ENCODE results near the gene SMARCC2.

Gene SMARCC2

GRCh38 chr12:56145217-56145616 lies 44.1 kb downstream of the SMARCC2 start:
- Histone ChIP-seq H3K4me1 (ENCODE audit: control insufficient read depth, insufficient read depth, low read length) (peaks cover 6% of the 10 kb centered on the region; the same call in 1 of the 2 replicates), H3K36me3 (ENCODE audit: control insufficient read depth in 2 of 2, insufficient read depth in 1 of 2, low read length in 2 of 2) (peaks cover 4 to 49% of the 10 kb centered on the region in 2 experiments; a peak in 2 of 3 replicates), H3K4me3 (ENCODE audit: low read depth, low read length) (no peak overlapping the region), H3K9me3 (ENCODE audit: control insufficient read depth, insufficient read depth, low read depth, low read length) (no peaks in the 10 kb centered on the region), H3K27ac (ENCODE audit: extremely low read depth, low read depth, low read length) (no peak overlapping the region)
- no peak for TF ChIP-seq PRDM4 (tag by site-specific recombination; IDR thresholded peaks at IDR 0.05)
- no peak for TF ChIP-seq ZNF140 (tag by site-specific recombination; IDR thresholded peaks at IDR 0.05)
- TF ChIP-seq ZNF843 (tag by site-specific recombination; IDR thresholded peaks at IDR 0.05), result no peak
- TF ChIP-seq IKZF3 (tag by site-specific recombination; IDR thresholded peaks at IDR 0.05), result no peak
- TF ChIP-seq ZNF513 (tag by site-specific recombination; IDR thresholded peaks at IDR 0.05), result no peak
- TF ChIP-seq ZNF548 (tag by site-specific recombination; IDR thresholded peaks at IDR 0.05), result no peak
- no peak for TF ChIP-seq ZNF2 (tag by site-specific recombination; IDR thresholded peaks at IDR 0.05)
- TF ChIP-seq ZBTB20 (tag by site-specific recombination; IDR thresholded peaks at IDR 0.05), result no peak
- TF ChIP-seq ZFP37 (tag by site-specific recombination; IDR thresholded peaks at IDR 0.05), result no peak
- TF ChIP-seq ZNF211 (tag by site-specific recombination; IDR thresholded peaks at IDR 0.05; ENCODE audit: low read depth), result no peak
- no peak for TF ChIP-seq SCRT1 (tag by site-specific recombination; IDR thresholded peaks at IDR 0.05; ENCODE audit: borderline replicate concordance)
- TF ChIP-seq ZNF292 (tag by site-specific recombination; IDR thresholded peaks at IDR 0.05; ENCODE audit: borderline replicate concordance, low read depth), result no peak
- no peak for TF ChIP-seq ZNF670 (tag by site-specific recombination; IDR thresholded peaks at IDR 0.05; ENCODE audit: low read depth)
- no peak for TF ChIP-seq ZNF626 (tag by site-specific recombination; IDR thresholded peaks at IDR 0.05)
- TF ChIP-seq ZNF223 (tag by site-specific recombination; IDR thresholded peaks at IDR 0.05), result no peak
- TF ChIP-seq ZNF404 (tag by site-specific recombination; IDR thresholded peaks at IDR 0.05), result no peak
- TF ChIP-seq ZNF704 (tag by site-specific recombination; IDR thresholded peaks at IDR 0.05), result no peak
- TF ChIP-seq ZNF768 (tag by site-specific recombination; IDR thresholded peaks at IDR 0.05), result no peak
- no peak for TF ChIP-seq ZNF398 (tag by site-specific recombination; IDR thresholded peaks at IDR 0.05)
- POLR2A ChIA-PET, result interaction anchor here (1.0 to 1.9 kb wide), 2 partner anchors 13 to 27 kb away, joined by 3 to 7 read pairs; partner anchors contain the start of genes MYL6 and ZC3H10
- CTCF ChIA-PET, result interaction anchor here (0.9 kb wide), 1 partner anchor 9 kb away, joined by 3 read pairs; no protein-coding TSS in a partner anchor

- CTCF ChIA-PET, result interaction anchor here (0.6 to 0.9 kb wide), 2 partner anchors 16 to 37 kb away, joined by 3 read pairs; partner anchors contain the start of gene ESYT1
- TF ChIP-seq ZNF292 (tag by site-specific recombination; IDR thresholded peaks at IDR 0.05; ENCODE audit: borderline replicate concordance, low read depth) (no peak), KLF16 (tag by site-specific recombination; IDR thresholded peaks at IDR 0.05) (no peak), ZNF48 (tag by site-specific recombination; IDR thresholded peaks at IDR 0.05) (no peak), ZNF112 (tag by site-specific recombination; IDR thresholded peaks at IDR 0.05) (no peak), ZFP69B (tag by site-specific recombination; IDR thresholded peaks at IDR 0.05) (no peak), ELK4 (IDR thresholded peaks at IDR 0.05; ENCODE audit: borderline replicate concordance, low read depth, low read length) (no peak)
- Histone ChIP-seq H3K9me3 (ENCODE audit: control insufficient read depth, insufficient read depth, low read depth, low read length) (no peaks in the 10 kb centered on the region), H3K27ac (ENCODE audit: extremely low read depth, low read depth, low read length) (no peak overlapping the region), H3K36me3 (ENCODE audit: control insufficient read depth in 2 of 2, insufficient read depth in 1 of 2, low read length in 2 of 2) (peaks cover 17 to 63% of the 10 kb centered on the region in 2 experiments; a peak in 2 of 3 replicates), H3K4me3 (ENCODE audit: low read depth, low read length) (no peak overlapping the region), H3K4me1 (ENCODE audit: control insufficient read depth, insufficient read depth, low read length) (peaks cover 6% of the 10 kb centered on the region; the same call in 1 of the 2 replicates)
- POLR2A ChIA-PET, result interaction anchor here (0.8 to 2.5 kb wide), 5 partner anchors 13 to 78 kb away, joined by 3 to 10 read pairs (median 4); partner anchors contain the start of genes ESYT1, MYL6, RNF41 and ZC3H10
These were observed 45.4 kb downstream of the SMARCC2 start for GRCh38 chr12:56143870-56144269.

All from HEK293 (cell line).